LNCAP (cell line): ENCODE measurements around the gene CHCHD6.

Experiments
- TF ChIP-seq, protein P1 (sequence below): fragments of 450-650 bp; IDR thresholded peaks from 2 replicates; pipeline ENCODE4 v1.5.1; 2017; ENCODE audit warnings: mild to moderate bottlenecking

CHCHD6 gene

DNA sequence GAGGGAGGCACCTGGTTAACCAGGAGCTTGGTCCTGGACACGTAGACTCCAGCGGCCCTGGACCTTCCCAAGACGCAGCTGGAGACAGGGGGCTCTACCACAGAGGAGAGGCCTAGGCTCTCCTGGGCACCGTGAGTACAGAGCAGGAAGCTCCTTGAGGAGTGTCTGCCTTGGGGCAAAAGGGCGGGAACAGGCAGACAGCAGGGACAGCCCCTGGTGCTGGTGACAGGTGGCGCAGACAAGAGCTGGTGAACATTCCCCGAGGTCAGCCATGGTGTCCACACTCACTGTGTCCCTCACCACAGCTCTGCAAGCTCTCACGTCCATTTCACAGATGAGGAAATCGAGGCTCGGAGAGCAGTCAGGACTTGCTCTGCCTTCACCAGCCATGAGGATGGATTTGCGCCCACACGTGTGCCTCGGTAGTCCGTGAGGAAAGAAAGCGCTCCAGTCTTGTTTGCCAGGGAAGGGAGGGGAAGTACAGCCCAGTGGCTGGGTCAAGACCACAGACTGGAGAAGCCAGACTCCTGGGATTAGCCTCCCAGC, 276.3 kb downstream of the CHCHD6 start:
- TF ChIP-seq, protein P1, sequence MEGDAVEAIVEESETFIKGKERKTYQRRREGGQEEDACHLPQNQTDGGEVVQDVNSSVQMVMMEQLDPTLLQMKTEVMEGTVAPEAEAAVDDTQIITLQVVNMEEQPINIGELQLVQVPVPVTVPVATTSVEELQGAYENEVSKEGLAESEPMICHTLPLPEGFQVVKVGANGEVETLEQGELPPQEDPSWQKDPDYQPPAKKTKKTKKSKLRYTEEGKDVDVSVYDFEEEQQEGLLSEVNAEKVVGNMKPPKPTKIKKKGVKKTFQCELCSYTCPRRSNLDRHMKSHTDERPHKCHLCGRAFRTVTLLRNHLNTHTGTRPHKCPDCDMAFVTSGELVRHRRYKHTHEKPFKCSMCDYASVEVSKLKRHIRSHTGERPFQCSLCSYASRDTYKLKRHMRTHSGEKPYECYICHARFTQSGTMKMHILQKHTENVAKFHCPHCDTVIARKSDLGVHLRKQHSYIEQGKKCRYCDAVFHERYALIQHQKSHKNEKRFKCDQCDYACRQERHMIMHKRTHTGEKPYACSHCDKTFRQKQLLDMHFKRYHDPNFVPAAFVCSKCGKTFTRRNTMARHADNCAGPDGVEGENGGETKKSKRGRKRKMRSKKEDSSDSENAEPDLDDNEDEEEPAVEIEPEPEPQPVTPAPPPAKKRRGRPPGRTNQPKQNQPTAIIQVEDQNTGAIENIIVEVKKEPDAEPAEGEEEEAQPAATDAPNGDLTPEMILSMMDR = no peak

DNA sequence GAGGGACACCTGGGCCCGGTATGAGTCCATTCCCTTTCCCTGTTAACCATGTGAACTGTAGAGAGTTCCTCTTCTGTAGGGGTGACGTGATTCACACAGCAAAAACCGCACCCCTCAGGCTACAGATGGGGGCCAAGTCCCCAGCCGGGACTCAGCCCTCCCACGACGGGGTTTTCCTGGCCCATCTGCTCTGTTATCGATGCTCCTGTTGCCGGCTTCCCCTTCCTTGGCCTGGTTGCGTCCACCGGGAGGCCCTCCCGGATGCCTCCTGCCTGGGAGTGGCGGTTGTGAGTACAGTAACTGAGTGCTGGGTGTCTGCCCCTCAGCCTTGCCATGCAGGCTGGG, 278.1 kb downstream of the CHCHD6 start:
- TF ChIP-seq, protein P1 = no peak

DNA sequence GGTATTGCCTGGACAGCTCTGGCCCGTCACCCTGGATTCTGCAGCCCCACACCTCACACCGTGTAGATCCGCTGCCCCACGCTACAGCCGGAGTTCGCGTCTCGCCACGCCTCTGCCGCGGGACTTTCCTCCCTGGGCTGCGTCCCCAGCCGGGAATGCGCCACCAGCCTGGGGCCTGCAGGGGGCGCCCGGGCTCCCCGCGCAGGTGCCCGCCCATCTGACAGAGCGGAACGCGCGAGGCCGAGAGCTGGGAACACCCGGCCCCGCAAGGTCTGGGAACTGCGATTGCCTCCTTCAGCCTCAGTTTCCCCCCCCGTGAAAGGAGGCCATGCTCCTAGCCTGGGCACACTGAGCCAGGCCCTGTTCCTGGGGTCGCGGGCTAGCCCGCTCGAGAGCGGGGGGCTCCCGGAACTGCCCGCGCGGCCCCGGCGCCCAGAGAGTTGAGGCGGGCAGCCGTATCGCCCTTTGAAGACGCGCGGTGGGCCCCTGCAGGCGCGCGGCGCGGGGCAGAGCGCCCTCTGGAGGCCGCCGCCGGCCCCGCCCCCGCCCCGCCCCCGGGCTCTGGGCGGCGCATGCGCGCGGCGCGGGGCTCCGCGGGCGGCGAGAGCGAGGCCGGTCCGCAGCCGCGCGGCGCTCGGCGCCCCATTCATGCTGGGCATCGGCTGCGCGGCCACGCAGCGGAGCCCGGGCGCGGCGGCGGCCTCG, 278.6 kb downstream of the CHCHD6 start, which contains the start of gene PLXNA1:
Gene PLXNA1 (plus strand): TSS at position 645 of the 705 bp plus-strand sequence. CDS start 5,479 bp downstream, outside the sequence.
- TF ChIP-seq, protein P1 = peak; percentile 98

DNA sequence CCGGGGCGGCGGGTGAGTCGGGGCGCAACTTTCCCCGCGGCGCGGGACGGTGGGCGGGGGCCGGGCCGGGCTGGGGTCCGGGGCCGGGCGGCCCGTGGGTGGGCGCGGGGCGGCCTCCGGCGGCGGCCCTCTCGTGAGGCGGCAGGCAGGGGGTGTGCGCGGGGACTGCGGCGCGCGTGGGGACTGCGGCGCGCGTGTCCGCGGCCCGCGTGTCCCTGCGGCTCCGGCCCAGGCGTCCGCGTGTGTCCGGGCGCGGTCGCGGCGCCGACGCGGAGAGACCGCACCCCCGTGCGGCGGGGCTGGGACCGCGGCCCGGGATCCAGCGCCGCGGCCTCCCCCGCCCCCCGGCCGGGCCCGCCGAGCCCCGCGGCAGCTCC, 279.2 kb downstream of the CHCHD6 start:
- TF ChIP-seq, protein P1 = no peak

DNA sequence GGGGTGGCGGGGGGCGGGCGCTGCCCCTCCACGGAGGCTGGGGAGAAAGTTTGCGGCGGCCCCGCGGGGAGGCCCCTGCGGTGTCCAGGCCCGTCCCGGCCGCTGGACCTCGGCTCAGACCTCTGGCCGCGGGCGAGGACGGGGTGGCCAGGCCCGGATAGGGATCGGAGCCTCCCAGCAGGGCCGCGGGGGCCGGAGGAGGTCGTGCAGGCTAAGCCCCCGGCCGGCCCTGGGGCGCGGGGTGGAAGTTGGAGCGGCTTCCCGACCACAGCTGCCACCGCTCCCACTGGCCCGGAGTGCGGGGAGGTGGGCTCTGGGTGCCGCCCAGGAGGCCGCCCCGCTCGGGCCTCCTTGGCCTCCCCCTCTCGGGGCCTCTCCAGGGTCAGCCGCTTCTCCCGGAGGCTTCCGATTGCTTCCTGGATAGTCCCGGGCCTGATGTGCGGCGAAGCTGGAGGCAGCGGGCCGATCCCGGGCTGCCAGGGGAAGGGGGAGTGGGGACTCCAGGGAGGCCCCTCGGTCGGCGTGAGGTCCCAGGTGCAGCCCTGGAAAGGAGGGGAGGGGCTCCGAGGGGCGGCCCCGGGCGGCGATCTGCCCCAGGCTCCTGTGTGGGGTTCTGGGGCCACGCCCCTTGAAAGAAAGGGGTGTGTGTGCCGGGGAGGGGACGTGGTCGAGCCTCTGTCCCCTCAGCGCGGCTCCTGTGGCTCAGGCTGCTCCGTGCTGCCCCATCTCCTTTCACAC, 279.8 kb downstream of the CHCHD6 start:
- TF ChIP-seq, protein P1 = 0 out of 2 replicates have a peak, but pooled peaks have one; percentile 11

DNA sequence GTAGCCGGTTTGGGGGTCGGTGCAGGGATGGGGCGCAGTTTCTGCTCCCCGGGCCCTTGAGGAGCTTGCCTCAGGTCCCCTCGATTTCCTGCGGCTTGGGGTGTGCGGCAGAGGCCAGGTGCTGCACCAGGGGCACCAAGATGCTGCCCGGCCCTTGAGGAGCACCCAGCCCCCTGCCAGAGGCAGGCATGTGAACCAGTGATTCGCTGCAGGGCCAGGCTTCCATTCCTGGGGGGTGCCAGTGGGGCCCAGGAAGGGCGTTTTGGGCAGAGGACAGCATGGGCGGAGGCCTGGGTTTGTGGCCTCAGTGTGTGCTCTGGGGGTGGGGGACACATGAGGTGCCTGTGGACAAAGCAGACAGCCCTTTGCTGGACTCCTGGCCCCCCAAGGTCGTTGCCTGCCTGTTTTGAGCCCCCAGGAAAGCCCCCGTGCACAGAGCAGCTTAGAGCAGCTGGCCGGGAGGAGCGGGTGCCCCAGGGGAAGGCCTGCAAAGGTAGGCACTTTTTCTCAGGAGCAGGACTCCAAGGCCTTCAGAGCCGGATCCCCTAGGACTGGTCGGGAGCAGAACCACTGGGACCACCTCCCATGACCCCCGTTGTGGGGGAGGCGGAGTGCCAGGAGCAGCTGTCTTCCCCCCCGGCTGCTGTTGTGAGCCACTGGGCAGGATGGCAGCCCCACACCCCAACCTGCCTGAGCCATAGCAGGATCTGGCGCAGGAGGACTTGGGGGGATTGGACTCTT, 280.5 kb downstream of the CHCHD6 start:
- TF ChIP-seq, protein P1 = no peak

DNA sequence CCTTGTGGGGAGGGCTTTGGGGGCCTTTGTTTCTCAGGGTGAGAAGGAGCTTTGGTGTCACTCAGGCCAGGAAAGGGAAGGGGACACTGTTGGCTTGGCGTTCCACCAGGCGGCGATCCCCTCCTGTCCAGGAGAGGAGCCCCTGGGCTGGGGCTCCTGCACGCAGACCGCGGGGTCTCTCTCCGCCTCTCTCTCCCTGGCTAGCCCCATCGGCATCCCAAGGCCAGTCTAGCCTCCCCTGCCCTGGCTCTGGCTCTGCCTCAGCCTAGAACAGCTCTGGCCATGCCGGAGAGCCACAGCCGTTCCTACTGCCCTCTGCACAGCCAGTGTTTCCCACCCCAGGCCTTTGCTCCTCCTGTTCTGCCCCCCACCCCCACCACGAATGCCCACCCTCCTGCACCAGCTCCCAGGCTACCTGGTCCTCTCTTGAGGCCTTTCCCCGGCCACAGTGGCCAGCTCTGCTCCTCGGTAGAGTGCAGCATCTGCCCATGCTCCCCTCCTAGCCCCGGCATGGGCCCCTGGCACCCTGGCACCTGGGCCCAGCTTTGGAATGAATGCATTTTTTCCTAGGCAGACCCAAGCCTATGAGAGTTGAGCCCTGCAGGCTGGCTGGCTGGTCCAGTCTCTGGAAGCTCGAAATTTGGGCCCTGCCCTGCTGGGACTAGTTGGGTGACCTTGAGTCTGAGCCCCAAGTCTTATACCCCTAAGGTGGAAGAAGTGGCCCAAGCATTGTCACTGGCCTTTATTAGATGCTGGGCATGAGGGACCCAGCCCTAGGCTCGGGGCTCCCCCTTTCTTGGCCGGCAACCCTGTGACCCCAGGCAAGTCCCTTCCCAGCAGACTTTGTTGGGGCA, 281.3 kb downstream of the CHCHD6 start:
- TF ChIP-seq, protein P1 = no peak
